Measurements from ENCODE around the gene EYA3. TPM values are rescaled to one million over a fixed set of nuclear protein-coding genes. Genes with fewer than 3 reads are reported as not detected.

The EYA3 gene
- total RNA-seq, 3 donors from 2014 or later = 26.6 to 29.6 (median 28.1) TPM

DNA sequence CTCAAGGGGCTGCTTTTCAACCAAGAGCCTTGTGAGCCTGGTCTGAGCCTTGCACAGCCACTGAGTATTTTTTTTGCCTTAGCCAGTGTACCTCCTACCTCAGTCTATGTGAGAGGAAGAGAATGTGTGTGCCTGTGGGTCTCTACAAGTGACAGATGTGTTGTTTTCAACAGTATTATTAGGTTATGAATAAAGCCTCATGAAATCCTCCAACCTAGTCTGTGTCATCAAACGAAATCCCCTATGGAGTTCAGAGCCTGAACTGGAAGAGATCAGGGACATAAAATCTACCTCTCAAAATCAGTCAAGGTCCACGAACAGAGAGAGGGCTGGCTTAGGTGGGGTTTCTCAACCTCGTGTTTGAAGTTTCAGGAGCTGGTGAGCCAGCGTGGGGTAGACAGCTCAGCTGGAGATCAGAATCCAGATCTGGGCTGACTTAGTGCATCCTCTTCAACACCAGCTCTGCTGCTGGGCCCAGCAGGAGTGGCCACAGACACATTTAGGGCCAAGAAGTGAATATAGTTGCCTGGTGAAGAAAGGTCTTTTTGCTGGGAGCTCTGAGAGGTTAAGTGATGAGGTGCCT is 120.4 kb downstream of the EYA3 start:
- Mint-ChIP-seq H3K4me3 (no peak overlapping the region), H3K36me3 (ENCODE audit: insufficient read depth) (peaks cover 14% of the 10 kb centered on the region), H3K9me3 (no peaks in the 10 kb centered on the region), H3K27me3 (ENCODE audit: low read depth) (no peaks in the 10 kb centered on the region), H3K4me1 (ENCODE audit: low read depth) (peaks cover 21% of the 10 kb centered on the region)
- ATAC-seq (no peak), DNase-seq (no peak)

DNA sequence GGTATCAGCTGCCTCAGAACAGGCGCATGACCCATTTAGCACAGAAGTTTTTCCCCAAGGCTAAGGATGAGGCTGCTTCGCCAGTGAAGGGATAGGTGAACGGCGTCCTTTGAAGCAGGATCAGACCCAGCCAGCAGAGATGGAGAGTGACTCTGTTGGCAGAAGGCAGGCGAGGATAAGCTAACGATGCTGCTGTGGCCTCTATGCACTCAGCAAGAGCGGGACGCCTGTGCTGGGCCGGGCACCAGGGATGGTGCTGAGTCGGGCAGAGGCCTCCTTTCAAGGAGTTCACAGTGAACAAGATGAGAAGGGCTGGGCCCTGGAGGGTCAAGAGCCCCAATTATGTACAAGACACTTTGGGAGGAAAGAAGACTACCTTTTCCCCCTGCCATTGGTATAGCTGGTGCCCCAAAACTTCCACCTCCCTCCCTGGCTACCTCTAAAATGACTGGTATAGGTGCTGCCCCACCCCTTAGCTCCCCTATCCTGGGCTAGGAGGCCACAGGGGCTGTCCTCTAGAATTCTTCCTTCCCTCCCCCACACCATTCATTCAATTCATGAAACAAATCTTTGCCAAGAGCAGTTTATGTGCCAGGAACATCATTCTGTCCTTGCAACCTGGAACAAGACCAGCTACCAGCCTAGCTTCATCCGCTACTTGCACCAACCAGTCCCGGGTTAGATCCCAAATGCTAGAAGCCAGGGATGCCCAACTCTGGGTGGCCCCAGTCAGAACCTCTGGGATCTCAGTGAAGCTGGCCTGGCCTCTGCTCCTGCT is 121.1 kb downstream of the EYA3 start:
- ATAC-seq = no peak

DNA sequence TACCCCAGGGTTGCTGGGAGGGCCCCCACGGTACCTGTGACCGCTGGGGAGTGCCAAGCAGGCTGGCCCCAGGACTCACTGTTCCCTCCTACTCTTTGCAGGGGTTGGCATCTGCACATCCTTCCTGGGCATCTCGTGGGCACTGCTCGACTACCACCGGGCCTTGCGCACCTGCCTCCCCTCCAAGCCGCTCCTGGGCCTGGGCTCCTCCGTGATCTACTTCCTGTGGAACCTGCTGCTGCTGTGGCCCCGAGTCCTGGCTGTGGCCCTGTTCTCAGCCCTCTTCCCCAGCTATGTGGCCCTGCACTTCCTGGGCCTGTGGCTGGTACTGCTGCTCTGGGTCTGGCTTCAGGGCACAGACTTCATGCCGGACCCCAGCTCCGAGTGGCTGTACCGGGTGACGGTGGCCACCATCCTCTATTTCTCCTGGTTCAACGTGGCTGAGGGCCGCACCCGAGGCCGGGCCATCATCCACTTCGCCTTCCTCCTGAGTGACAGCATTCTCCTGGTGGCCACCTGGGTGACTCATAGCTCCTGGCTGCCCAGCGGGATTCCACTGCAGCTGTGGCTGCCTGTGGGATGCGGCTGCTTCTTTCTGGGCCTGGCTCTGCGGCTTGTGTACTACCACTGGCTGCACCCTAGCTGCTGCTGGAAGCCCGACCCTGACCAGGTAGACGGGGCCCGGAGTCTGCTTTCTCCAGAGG is 121.9 kb downstream of the EYA3 start:
- Mint-ChIP-seq H3K36me3 (ENCODE audit: insufficient read depth) (peaks cover 16% of the 10 kb centered on the region), H3K27me3 (ENCODE audit: low read depth) (no peaks in the 10 kb centered on the region), H3K4me1 (ENCODE audit: low read depth) (peaks cover 25% of the 10 kb centered on the region), H3K9me3 (no peaks in the 10 kb centered on the region), H3K4me3 (no peak overlapping the region)
- no peak for DNase-seq
- ATAC-seq = no peak

More for the DNA sequence above, 121.1 kb downstream of the EYA3 start:
- Mint-ChIP-seq H3K9me3 (no peaks in the 10 kb centered on the region), H3K36me3 (ENCODE audit: insufficient read depth) (peaks cover 16% of the 10 kb centered on the region), H3K4me1 (ENCODE audit: low read depth) (peaks cover 21% of the 10 kb centered on the region), H3K27me3 (ENCODE audit: low read depth) (no peaks in the 10 kb centered on the region), H3K4me3 (no peak overlapping the region)
- DNase-seq = no peak

DNA sequence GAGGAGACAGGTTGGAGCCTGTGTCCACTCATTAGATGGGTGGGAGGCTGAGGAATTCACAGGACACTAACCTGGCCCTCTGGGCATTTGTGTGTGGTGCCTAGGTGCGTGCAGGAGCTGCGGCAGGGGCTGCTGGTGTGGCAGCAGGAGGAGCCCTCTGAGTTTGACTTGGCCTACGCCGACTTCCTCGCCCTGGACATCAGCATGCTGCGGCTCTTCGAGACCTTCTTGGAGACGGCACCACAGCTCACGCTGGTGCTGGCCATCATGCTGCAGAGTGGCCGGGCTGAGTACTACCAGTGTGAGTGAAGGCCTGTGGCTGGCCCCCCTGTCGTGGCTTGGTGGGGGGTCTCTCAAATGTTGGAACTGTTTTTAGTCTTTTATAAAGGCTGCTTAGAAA is 125.0 kb downstream of the EYA3 start:
- no peak overlapping the region for H3K4me3 Mint-ChIP-seq
- ATAC-seq (no peak), DNase-seq (no peak)

DNA sequence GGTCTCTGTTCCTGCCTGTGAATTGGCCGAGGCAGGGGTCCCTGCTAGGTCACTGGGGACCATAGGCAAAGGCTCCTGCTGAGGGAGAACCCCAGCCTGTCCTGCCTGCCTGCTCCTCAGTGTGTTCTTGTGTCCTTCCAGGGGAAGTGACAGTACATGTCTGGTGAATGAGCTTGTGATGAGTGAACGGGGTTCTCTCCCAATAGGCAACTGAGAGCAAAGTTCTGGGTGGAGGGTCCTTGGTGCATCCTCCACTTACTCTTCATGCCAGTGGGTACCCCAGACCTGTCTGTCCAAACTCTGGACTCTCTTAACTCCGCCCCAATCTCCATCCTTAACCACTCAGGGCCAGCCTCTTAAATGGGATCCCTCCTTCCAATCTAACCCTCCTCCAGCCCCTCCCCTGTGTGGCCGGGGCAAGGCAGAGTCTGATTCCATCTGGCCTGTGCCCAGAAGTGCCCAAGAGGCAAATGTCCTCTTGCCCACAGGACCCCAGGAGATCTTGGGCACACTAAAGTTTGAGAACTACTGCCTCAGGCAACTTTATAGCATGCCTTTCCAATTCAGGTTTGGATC is 126.7 kb downstream of the EYA3 start:
- ATAC-seq (no peak), DNase-seq (no peak)
- no peaks in the 10 kb centered on the region for H3K27me3 Mint-ChIP-seq (ENCODE audit: low read depth)
- H3K36me3 Mint-ChIP-seq (ENCODE audit: insufficient read depth) = peaks cover 6% of the 10 kb centered on the region
- H3K4me3 Mint-ChIP-seq = peak overlapping the region; percentile 85
- no peaks in the 10 kb centered on the region for H3K9me3 Mint-ChIP-seq
- H3K4me1 Mint-ChIP-seq (ENCODE audit: low read depth) = peaks cover 27% of the 10 kb centered on the region

More for the DNA sequence above, 125.0 kb downstream of the EYA3 start:
- H3K27me3 Mint-ChIP-seq (ENCODE audit: low read depth) = no peaks in the 10 kb centered on the region
- H3K4me1 Mint-ChIP-seq (ENCODE audit: low read depth) = peaks cover 32% of the 10 kb centered on the region
- no peaks in the 10 kb centered on the region for H3K9me3 Mint-ChIP-seq
- H3K36me3 Mint-ChIP-seq (ENCODE audit: insufficient read depth) = peaks cover 9% of the 10 kb centered on the region

DNA sequence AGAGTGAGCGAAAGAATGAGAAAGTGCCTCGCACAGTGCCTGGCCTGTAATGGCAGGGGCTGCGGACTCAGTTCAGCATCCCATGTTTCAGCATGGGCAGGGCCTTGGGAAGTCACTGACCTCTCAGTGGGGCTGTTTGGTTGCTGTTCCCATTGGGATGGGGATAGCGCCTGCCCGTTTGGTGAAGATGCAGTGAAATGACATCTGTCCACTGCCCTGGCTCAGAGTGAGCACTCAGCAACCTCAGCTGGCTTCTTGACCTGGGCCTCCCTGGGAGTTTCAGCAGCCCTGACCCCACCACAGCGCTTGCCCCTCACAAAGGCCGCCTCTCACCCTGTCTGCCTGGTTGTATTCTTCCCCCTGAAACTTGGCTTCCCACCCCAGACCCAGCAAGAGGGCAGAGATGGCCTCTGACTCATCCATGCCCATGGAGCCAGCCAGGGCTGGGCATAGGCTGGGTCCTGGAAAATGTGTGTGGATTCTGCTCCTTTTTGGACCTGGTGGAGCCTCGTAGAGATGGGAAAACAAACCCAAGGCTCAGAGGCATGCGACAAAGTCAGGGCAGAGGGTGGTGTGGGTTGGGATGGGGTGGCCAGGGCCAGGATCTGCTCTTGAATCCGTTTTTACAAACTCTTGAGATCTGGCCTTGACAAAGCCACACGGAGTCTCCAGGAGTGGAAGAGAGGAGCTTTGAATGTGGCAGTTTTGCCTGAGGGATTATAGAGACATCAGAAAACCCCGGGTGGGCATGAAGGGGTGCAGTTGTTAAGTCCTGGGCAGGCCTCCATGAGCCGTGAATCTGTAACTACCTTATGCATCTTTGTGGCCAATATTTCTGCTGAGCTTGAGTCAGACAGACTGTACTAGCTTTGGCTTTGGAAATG is 127.4 kb downstream of the EYA3 start:
- H3K9me3 Mint-ChIP-seq = no peaks in the 10 kb centered on the region
- H3K36me3 Mint-ChIP-seq (ENCODE audit: insufficient read depth) = peaks cover 5% of the 10 kb centered on the region
- H3K4me3 Mint-ChIP-seq = peak overlapping the region; percentile 85
- ATAC-seq (no peak), DNase-seq (no peak)
- no peaks in the 10 kb centered on the region for H3K27me3 Mint-ChIP-seq (ENCODE audit: low read depth)
- H3K4me1 Mint-ChIP-seq (ENCODE audit: low read depth) = peaks cover 27% of the 10 kb centered on the region

DNA sequence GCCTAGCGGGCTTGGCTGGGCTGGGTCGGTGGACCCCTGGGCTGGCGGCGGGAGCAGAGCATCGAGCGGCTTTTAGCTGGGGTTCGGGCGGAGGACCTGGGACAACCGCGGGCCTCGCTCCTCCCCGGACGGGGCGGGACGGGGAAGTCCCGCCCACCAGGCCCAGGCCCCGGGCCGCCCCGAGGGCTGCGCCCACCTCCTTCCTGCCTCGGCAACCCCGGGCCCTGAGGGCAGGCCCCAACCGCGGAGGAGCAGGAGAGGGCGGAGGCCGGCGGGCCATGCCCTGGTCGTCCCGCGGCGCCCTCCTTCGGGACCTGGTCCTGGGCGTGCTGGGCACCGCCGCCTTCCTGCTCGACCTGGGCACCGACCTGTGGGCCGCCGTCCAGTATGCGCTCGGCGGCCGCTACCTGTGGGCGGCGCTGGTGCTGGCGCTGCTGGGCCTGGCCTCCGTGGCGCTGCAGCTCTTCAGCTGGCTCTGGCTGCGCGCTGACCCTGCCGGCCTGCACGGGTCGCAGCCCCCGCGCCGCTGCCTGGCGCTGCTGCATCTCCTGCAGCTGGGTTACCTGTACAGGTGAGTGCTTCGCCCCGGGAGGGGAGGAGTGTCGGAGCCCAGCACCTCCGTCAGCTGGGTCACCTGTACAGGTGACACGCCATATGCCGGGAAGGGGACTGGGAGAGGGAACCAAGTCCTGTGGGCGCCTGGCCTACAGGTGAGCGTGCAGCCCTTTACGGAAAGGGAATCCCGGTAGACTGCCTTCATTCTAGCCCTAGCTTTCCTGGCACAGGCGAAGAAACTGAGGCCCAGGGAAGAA is 128.4 kb downstream of the EYA3 start, which contains the start of gene XKR8:
XKR8 (plus strand) TSS at position 182 of the 812 bp plus-strand sequence; CDS start at position 279, 97 bp downstream.
- ATAC-seq (peak; percentile 99 to 100), DNase-seq (peak; percentile 77)
- peak within 1 kb of the TSS; percentile 85 for H3K4me3 Mint-ChIP-seq
- H3K4me1 Mint-ChIP-seq (ENCODE audit: low read depth) = peaks cover 27% of the 10 kb centered on the region
- no peaks in the 10 kb centered on the region for H3K9me3 Mint-ChIP-seq
- H3K36me3 Mint-ChIP-seq (ENCODE audit: insufficient read depth) = peaks cover 1% of the 10 kb centered on the region
- H3K27me3 Mint-ChIP-seq (ENCODE audit: low read depth) = no peaks in the 10 kb centered on the region

GRCh38 chr1:27958513-27958912 is 129.9 kb downstream of the EYA3 start:
- DNase-seq (no peak), ATAC-seq (no peak)
- H3K4me1 Mint-ChIP-seq (ENCODE audit: low read depth) = peaks cover 27% of the 10 kb centered on the region
- H3K9me3 Mint-ChIP-seq = no peaks in the 10 kb centered on the region
- H3K27me3 Mint-ChIP-seq (ENCODE audit: low read depth) = no peaks in the 10 kb centered on the region
- H3K36me3 Mint-ChIP-seq (ENCODE audit: insufficient read depth) = peaks cover 1% of the 10 kb centered on the region
- H3K4me3 Mint-ChIP-seq = no peak overlapping the region

DNA sequence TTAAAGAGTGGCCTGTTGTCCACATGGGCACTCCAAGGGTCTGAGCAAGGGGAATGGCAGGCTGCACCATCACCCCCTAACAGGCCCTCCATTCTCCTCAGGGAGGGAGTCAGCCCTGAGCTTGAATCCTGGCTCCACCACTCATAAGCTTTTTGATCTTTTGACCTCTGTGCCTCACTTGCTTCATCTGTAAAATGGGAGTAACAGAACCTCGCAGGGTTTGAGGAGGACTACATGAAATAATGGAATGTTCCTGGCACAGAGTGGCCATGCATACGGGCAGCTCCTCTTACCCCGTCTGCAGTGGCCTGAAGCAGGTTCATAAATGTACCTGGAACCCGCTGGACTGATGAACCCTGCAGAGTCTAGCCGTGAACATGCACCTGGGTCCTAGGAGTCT is 130.8 kb downstream of the EYA3 start:
- Mint-ChIP-seq H3K9me3 (no peaks in the 10 kb centered on the region), H3K27me3 (ENCODE audit: low read depth) (no peaks in the 10 kb centered on the region), H3K4me1 (ENCODE audit: low read depth) (peaks cover 27% of the 10 kb centered on the region), H3K36me3 (ENCODE audit: insufficient read depth) (no peaks in the 10 kb centered on the region), H3K4me3 (no peak overlapping the region)
- ATAC-seq = no peak
- DNase-seq = no peak

DNA sequence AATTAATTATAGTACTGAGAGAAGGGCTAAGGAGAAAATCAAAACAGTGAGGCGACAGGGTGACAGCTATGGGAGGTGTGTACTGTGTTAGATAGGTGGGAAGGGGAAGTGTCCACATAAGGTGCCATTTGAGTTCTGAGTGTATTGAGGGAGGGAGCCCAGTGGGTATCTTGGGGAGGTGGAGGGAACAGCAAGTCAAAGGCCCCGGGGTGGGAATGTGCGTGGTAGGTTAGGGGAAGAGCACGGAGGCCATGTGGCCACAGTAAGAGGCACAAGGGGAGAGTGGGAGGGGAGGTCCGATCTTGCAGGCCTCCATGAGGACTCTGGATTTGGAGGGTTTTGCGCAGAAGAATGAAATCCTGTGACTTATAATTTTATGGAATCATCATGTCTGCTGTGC is 131.6 kb downstream of the EYA3 start:
- Mint-ChIP-seq H3K9me3 (no peaks in the 10 kb centered on the region), H3K36me3 (ENCODE audit: insufficient read depth) (no peaks in the 10 kb centered on the region), H3K4me1 (ENCODE audit: low read depth) (peaks cover 25% of the 10 kb centered on the region), H3K27me3 (ENCODE audit: low read depth) (no peaks in the 10 kb centered on the region), H3K4me3 (no peak overlapping the region)
- no peak for ATAC-seq
- no peak for DNase-seq

- no peak for DNase-seq
- no peak overlapping the region for H3K4me3 Mint-ChIP-seq
Observed at GRCh38 chr1:27955076-27955475, 133.3 kb downstream of the EYA3 start.

GRCh38 chr1:27954186-27954585 is 134.2 kb downstream of the EYA3 start:
- no peak overlapping the region for H3K4me3 Mint-ChIP-seq
- no peaks in the 10 kb centered on the region for H3K9me3 Mint-ChIP-seq
- H3K4me1 Mint-ChIP-seq (ENCODE audit: low read depth) = peaks cover 5% of the 10 kb centered on the region
- ATAC-seq = no peak
- no peak for DNase-seq
- no peaks in the 10 kb centered on the region for H3K27me3 Mint-ChIP-seq (ENCODE audit: low read depth)
- H3K36me3 Mint-ChIP-seq (ENCODE audit: insufficient read depth) = no peaks in the 10 kb centered on the region

More at GRCh38 chr1:27955076-27955475, 133.3 kb downstream of the EYA3 start:
- Mint-ChIP-seq H3K9me3 (no peaks in the 10 kb centered on the region), H3K27me3 (ENCODE audit: low read depth) (no peaks in the 10 kb centered on the region), H3K4me1 (ENCODE audit: low read depth) (peaks cover 10% of the 10 kb centered on the region), H3K36me3 (ENCODE audit: insufficient read depth) (no peaks in the 10 kb centered on the region)
- no peak for ATAC-seq

GRCh38 chr1:27952147-27952546 is 136.3 kb downstream of the EYA3 start:
- no peaks in the 10 kb centered on the region for H3K4me1 Mint-ChIP-seq (ENCODE audit: low read depth)
- ATAC-seq (no peak), DNase-seq (no peak)
- H3K36me3 Mint-ChIP-seq (ENCODE audit: insufficient read depth) = no peaks in the 10 kb centered on the region
- no peaks in the 10 kb centered on the region for H3K9me3 Mint-ChIP-seq
- no peak overlapping the region for H3K4me3 Mint-ChIP-seq
- H3K27me3 Mint-ChIP-seq (ENCODE audit: low read depth) = no peaks in the 10 kb centered on the region
